Measurements from ENCODE around the gene LFNG. TPM values are rescaled to one million over a fixed set of nuclear protein-coding genes. Genes with fewer than 3 reads are reported as not detected.

The LFNG gene
- total RNA-seq, 1 donor from 2014 or later, result 6.2 TPM

Small RNA genes within 50 kb of the gene (microRNA-seq; reads per million reads assigned to microRNA genes)
- gene MIR4648, result not detected

Other genes starting within 250 kb of the LFNG start
- gene SNX8, start 205.3 kb upstream of the LFNG start, total RNA-seq, result 18.9 TPM
- 64.9 TPM for gene EIF3B, start 164.9 kb upstream of the LFNG start, total RNA-seq
- gene CHST12, start 116.2 kb upstream of the LFNG start, total RNA-seq, result 13.8 TPM
- gene GRIFIN, start 43.4 kb upstream of the LFNG start, total RNA-seq, result not detected
- gene BRAT1, start 35.8 kb downstream of the LFNG start, total RNA-seq, result 12.8 TPM
- 13.3 TPM for gene IQCE, start 39.2 kb downstream of the LFNG start, total RNA-seq
- gene TTYH3, start 112.2 kb downstream of the LFNG start, total RNA-seq, result 17.1 TPM
- gene AMZ1, start 168.4 kb downstream of the LFNG start, total RNA-seq, result 0.08 TPM